ENCODE measurements around the gene MS4A18.

The MS4A18 gene

GRCh38 chr11:60719391-60719790 is 5.1 kb upstream of the MS4A18 start:
- Histone ChIP-seq H3K9me2 (ENCODE audit: low read depth, low read length) (no peaks in the 10 kb centered on the region), H3K9ac (ENCODE audit: low read length) (no peak overlapping the region), H3K27ac (ENCODE audit: low read depth, low read length, poor library complexity, severe bottlenecking) (no peak overlapping the region), H2AFZ (ENCODE audit: low read length) (no peak overlapping the region), H3K4me2 (ENCODE audit: low read length) (no peak overlapping the region), H3K9me3 (ENCODE audit: low read length) (no peaks in the 10 kb centered on the region), H3F3A (ENCODE audit: insufficient read depth, low read length) (no peaks in the 10 kb centered on the region), H3K36me3 (ENCODE audit: insufficient read depth, low read length) (no peaks in the 10 kb centered on the region), H4K20me1 (ENCODE audit: insufficient read depth, low read length) (no peaks in the 10 kb centered on the region), H3K4me3 (ENCODE audit: low read depth, low read length, poor library complexity, severe bottlenecking) (no peak overlapping the region), H3K79me2 (ENCODE audit: insufficient read depth, low read length) (no peaks in the 10 kb centered on the region), H3K27me3 (ENCODE audit: insufficient read depth, low read length) (peaks cover 4% of the 10 kb centered on the region; the same call in 1 of the 2 replicates), H3K4me1 (ENCODE audit: insufficient read depth, low read length, severe bottlenecking) (no peaks in the 10 kb centered on the region)
- TF ChIP-seq, protein P1, sequence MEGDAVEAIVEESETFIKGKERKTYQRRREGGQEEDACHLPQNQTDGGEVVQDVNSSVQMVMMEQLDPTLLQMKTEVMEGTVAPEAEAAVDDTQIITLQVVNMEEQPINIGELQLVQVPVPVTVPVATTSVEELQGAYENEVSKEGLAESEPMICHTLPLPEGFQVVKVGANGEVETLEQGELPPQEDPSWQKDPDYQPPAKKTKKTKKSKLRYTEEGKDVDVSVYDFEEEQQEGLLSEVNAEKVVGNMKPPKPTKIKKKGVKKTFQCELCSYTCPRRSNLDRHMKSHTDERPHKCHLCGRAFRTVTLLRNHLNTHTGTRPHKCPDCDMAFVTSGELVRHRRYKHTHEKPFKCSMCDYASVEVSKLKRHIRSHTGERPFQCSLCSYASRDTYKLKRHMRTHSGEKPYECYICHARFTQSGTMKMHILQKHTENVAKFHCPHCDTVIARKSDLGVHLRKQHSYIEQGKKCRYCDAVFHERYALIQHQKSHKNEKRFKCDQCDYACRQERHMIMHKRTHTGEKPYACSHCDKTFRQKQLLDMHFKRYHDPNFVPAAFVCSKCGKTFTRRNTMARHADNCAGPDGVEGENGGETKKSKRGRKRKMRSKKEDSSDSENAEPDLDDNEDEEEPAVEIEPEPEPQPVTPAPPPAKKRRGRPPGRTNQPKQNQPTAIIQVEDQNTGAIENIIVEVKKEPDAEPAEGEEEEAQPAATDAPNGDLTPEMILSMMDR (IDR thresholded peaks at IDR 0.05; ENCODE audit: low read length): no peak
- no peak for TF ChIP-seq EZH2 (IDR thresholded peaks at IDR 0.05; ENCODE audit: borderline replicate concordance, low read length)

- no peak for TF ChIP-seq EZH2 (IDR thresholded peaks at IDR 0.05; ENCODE audit: borderline replicate concordance, low read length)
- no peak overlapping the region for H3K9ac ChIP-seq (ENCODE audit: low read length)
Observed at GRCh38 chr11:60720460-60720859, 4.1 kb upstream of the MS4A18 start.

DNA sequence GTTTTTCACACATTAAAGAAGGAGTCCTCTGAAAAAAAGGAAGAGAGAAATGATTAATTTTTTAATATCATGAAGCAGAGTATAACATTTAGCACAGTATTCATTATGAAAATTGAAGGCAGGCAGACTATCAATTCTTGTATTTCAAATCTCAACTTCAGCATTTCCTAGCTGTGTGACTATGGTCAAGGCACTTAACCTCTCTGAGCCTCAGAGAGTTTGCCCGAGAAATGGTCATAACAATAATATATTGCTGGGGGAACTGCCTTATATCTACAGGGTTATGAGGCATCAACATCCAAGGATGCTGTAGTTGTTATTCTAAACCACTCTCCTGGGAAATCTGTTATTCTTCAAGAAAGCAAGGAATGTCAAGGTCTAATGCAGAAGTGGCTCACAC is 1.1 kb downstream of the MS4A18 start:
- no peaks in the 10 kb centered on the region for H3K4me1 ChIP-seq (ENCODE audit: insufficient read depth, low read length, severe bottlenecking)
- no peaks in the 10 kb centered on the region for H3K36me3 ChIP-seq (ENCODE audit: insufficient read depth, low read length)
- no peaks in the 10 kb centered on the region for H3K9me3 ChIP-seq (ENCODE audit: low read length)
- no peak overlapping the region for H3K4me2 ChIP-seq (ENCODE audit: low read length)
- H3K79me2 ChIP-seq (ENCODE audit: insufficient read depth, low read length): no peaks in the 10 kb centered on the region
- H3K9ac ChIP-seq (ENCODE audit: low read length): no peak overlapping the region
- no peaks in the 10 kb centered on the region for H3K9me2 ChIP-seq (ENCODE audit: low read depth, low read length)
- H2AFZ ChIP-seq (ENCODE audit: low read length): no peak overlapping the region
- no peak for TF ChIP-seq EZH2 (IDR thresholded peaks at IDR 0.05; ENCODE audit: borderline replicate concordance, low read length)
- TF ChIP-seq, protein P1 (IDR thresholded peaks at IDR 0.05; ENCODE audit: low read length): no peak
- no peak overlapping the region for H3K27ac ChIP-seq (ENCODE audit: low read depth, low read length, poor library complexity, severe bottlenecking)
- H3F3A ChIP-seq (ENCODE audit: insufficient read depth, low read length): no peaks in the 10 kb centered on the region
- H3K27me3 ChIP-seq (ENCODE audit: insufficient read depth, low read length): no peaks in the 10 kb centered on the region
- no peaks in the 10 kb centered on the region for H4K20me1 ChIP-seq (ENCODE audit: insufficient read depth, low read length)
- no peak overlapping the region for H3K4me3 ChIP-seq (ENCODE audit: low read depth, low read length, poor library complexity, severe bottlenecking)

More at GRCh38 chr11:60720460-60720859, 4.1 kb upstream of the MS4A18 start:
- no peak overlapping the region for H2AFZ ChIP-seq (ENCODE audit: low read length)
- no peaks in the 10 kb centered on the region for H3K4me1 ChIP-seq (ENCODE audit: insufficient read depth, low read length, severe bottlenecking)
- H3K9me3 ChIP-seq (ENCODE audit: low read length): no peaks in the 10 kb centered on the region
- no peaks in the 10 kb centered on the region for H4K20me1 ChIP-seq (ENCODE audit: insufficient read depth, low read length)
- no peaks in the 10 kb centered on the region for H3K36me3 ChIP-seq (ENCODE audit: insufficient read depth, low read length)
- H3K27ac ChIP-seq (ENCODE audit: low read depth, low read length, poor library complexity, severe bottlenecking): no peak overlapping the region
- H3K4me3 ChIP-seq (ENCODE audit: low read depth, low read length, poor library complexity, severe bottlenecking): no peak overlapping the region
- H3K9me2 ChIP-seq (ENCODE audit: low read depth, low read length): no peaks in the 10 kb centered on the region
- peaks cover 4% of the 10 kb centered on the region; the same call in 1 of the 2 replicates for H3K27me3 ChIP-seq (ENCODE audit: insufficient read depth, low read length)
- no peaks in the 10 kb centered on the region for H3F3A ChIP-seq (ENCODE audit: insufficient read depth, low read length)
- H3K4me2 ChIP-seq (ENCODE audit: low read length): no peak overlapping the region
- H3K79me2 ChIP-seq (ENCODE audit: insufficient read depth, low read length): no peaks in the 10 kb centered on the region

DNA sequence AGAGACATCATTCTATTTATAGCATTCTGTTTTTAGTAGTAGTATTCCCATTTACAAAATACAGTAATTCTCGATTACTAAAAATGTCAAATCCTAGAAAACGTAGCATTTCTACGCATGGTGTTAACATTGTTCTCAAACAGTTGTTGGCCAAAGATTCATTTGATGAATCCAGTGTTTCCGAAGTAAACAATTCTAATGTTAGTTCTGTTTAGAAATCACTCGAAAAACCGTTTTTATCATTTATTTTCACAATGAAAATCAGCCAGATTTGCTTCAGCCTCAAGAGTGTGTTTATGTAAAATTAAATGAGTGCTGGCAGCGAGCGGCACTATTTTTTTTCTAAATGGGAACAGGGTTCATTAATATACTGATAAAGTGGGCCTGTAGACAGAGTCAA is 7.1 kb downstream of the MS4A18 start:
- Histone ChIP-seq H3K27me3 (ENCODE audit: insufficient read depth, low read length) (no peaks in the 10 kb centered on the region; the same call in 1 of the 2 replicates), H3K79me2 (ENCODE audit: insufficient read depth, low read length) (no peaks in the 10 kb centered on the region), H3K27ac (ENCODE audit: low read depth, low read length, poor library complexity, severe bottlenecking) (no peak overlapping the region), H2AFZ (ENCODE audit: low read length) (no peak overlapping the region), H3F3A (ENCODE audit: insufficient read depth, low read length) (no peaks in the 10 kb centered on the region), H3K9ac (ENCODE audit: low read length) (no peak overlapping the region), H3K4me3 (ENCODE audit: low read depth, low read length, poor library complexity, severe bottlenecking) (no peak overlapping the region), H3K4me2 (ENCODE audit: low read length) (no peak overlapping the region), H3K9me3 (ENCODE audit: low read length) (no peaks in the 10 kb centered on the region), H3K9me2 (ENCODE audit: low read depth, low read length) (no peaks in the 10 kb centered on the region), H4K20me1 (ENCODE audit: insufficient read depth, low read length) (no peaks in the 10 kb centered on the region), H3K4me1 (ENCODE audit: insufficient read depth, low read length, severe bottlenecking) (no peaks in the 10 kb centered on the region), H3K36me3 (ENCODE audit: insufficient read depth, low read length) (no peaks in the 10 kb centered on the region)
- TF ChIP-seq, protein P1 (IDR thresholded peaks at IDR 0.05; ENCODE audit: low read length): no peak
- no peak for TF ChIP-seq EZH2 (IDR thresholded peaks at IDR 0.05; ENCODE audit: borderline replicate concordance, low read length)

Data from OCI-LY1 (cell line).